GM19025 (cell line): ENCODE results near the gene KCNN3.

Experiments used
- ATAC-seq: cut with Tn5 transposase; IDR thresholded peaks from one replicate; pipeline ENCODE4 v1.9.1; 2021; ENCODE audit warnings: mild to moderate bottlenecking, low read depth, moderate library complexity; ENCODE audit not compliant: unreplicated experiment

KCNN3 gene

GRCh38 chr1:154777781-154778180 lies 92.3 kb downstream of the KCNN3 start:
- ATAC-seq = no peak

- no peak for ATAC-seq
Observed at GRCh38 chr1:154777154-154777553, 92.9 kb downstream of the KCNN3 start.

- ATAC-seq = no peak
Observed at GRCh38 chr1:154775621-154776605, 94.2 kb downstream of the KCNN3 start.

- ATAC-seq = no peak
Observed at GRCh38 chr1:154774175-154774855, 95.8 kb downstream of the KCNN3 start.

GRCh38 chr1:154773551-154773950 lies 96.5 kb downstream of the KCNN3 start:
- no peak for ATAC-seq

DNA sequence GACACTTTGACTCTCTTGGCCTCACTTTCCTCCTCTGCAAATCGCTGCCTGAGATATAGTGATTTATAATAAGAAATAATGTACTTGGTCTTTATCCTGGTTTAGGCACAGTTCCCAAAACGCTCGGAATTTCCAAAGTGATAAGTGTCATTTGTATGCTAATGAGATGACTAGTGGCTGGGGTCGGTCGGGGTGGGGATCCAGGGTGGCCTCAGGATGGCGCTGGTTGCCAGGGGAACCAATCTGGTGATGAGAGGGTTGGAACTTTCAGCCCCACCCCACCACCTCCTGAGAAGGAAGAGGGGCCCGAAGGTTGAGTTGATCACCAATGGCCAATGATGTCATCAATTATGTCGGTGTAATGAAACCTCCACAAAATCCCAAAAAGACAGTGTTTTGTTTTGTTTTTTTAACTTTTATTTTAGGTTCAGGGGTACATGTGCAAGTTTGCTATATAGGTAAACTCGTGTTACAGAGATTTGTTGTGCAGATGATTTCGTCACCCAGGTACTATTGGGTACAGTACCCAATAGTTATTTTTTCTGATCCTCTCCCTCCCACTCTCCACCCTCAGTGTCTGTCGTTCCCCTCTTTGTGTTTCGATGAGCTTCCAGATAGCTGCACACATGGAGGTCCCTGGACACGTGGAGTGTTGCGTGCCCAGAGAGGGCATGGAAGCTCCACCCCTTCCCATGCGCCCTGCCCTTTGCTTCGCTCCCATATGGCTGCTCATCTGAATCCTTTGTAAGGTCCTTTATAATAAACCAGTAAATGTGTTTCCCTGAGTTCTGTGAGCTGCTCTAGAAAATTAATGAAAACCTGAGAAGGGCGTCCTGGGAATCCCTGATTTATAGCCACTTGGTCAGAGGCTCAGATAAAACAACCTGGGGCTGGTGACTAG lies 97.2 kb downstream of the KCNN3 start:
- ATAC-seq = no peak

- no peak for ATAC-seq
Observed at GRCh38 chr1:154772056-154772455, 98.0 kb downstream of the KCNN3 start.

GRCh38 chr1:154770897-154771594 lies 99.0 kb downstream of the KCNN3 start:
- ATAC-seq = no peak

- ATAC-seq = no peak
Observed at GRCh38 chr1:154769193-154769895, 100.7 kb downstream of the KCNN3 start.

DNA sequence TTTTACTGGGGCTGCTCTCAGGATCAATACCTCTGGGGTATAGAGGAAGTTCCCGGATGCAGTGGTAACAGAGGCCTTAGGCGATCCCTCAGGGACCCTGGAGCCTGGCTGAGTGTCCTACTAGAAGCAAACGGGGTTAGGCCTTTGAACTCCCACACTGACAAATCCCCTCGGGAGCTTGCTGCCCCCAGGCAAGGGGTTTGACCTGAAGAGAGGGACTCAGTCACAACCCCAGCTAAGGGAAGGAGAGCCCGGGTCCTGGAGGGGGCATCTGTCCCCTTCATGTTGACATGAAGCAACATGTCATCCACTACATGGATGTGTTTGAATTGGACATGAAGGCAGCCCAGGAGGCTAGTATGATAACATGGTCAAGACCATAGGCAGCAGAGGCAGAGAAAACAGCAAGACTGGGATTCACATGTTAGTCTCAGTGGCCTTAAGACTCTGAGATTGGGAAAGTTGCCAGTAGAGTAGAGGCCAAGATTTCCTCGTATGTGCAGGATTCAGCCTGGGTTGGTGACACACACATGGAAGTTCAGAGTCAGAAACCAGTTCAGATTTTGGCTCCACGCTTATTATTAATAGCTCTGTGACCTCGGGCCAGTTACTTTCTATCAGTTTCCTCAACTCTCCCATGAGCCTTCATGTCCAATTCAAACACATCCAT lies 101.5 kb downstream of the KCNN3 start:
- ATAC-seq = no peak

GRCh38 chr1:154767315-154768240 lies 102.5 kb downstream of the KCNN3 start:
- ATAC-seq = no peak

DNA sequence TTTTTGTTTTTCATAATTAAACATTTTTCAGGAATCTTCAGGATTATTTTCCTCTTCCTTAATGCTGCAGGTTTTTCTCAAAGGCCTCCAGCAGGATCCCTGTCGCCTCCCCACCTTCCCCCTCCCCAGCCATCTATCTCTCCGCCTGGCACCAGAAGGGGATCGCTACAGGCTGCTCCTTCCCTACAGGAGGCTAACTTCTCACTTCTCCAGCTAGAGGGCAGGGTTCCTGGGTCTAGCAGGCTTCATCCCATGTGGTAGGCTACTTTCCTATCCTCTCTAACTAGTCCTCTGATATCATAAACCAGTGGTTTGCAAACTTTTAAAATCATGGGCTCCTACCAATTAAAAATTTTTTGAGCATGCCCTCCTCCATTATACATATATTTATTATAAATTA lies 104.1 kb downstream of the KCNN3 start:
- ATAC-seq = no peak

DNA sequence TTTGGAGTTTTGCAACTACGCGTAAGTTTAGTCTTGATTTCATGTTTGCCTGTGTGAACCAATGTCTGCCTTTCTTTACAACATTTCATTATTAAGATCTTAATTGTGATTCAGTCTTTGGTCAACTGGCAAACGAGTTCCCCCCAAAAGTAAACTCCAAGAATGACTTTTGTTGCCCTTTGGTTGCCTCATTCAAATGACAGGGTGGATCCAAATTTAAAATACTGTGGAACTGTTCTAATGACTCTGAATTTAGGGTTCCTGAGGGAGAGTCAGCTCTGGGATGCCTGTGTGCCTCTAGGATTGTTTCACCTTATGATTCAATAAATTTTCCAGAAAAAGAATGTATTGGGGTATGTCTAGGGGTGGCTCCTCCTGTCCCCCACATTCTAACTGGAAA lies 105.3 kb downstream of the KCNN3 start:
- ATAC-seq = no peak

DNA sequence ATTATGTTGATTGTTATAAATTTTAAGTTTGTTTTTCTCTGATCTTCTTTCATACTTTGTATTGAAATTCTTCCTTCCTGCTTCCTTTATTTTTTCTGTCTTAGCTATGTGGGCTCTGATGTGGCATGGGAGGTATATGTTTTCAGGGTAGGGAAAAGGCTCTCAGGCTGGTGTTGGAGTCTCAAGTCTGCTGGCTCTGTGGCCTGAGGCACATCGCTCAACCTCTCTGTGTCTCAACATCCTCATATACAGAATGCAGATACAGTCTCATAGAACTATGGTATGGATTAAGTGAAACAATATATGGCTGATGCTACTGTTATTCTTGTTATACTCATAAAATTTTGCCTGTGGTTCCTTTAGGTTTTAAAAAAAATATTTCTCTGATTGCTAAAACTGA lies 105.9 kb downstream of the KCNN3 start:
- no peak for ATAC-seq

GRCh38 chr1:154760469-154760933 lies 109.6 kb downstream of the KCNN3 start:
- no peak for ATAC-seq

DNA sequence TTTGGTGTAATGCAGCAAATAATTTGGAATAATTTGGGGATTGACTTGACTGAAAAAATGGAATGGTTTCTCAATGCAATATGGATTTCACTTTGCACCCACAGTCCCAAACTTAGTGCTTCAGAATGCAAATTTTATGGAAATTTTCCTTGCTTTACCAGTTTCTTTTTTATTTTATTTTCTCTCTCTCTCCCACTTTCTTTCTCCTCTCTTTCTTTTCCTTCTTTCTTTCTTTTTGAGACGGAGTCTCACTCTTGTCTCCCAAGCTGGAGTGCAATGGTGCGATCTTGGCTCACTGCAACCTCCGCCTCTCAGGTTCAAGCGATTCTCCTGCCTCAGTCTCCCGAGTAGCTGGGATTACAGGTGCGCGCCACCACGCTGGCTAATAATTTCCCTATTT lies 110.3 kb downstream of the KCNN3 start:
- ATAC-seq = no peak

GRCh38 chr1:154759196-154759595 lies 110.9 kb downstream of the KCNN3 start:
- ATAC-seq = no peak

DNA sequence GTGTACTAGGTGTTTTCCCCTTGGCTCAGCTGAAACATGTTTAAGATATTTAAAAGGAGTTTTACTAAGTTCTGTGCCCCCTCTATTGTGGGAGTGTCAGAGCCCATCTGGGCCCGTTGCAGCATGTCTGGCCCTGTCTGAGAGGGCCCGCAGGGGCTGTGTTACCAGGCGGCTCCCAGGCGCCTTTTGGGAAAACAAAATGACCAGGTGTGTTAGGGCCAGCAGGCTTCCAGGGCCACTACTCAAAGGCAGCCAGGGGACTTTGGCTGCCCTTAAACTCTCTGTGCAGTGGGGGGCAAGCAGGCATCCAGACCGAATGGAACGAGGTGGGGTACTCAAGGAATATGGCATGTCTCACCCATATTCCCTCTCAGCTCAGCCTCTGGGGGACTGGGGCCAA lies 111.7 kb downstream of the KCNN3 start:
- ATAC-seq = no peak
